CD8-positive, alpha-beta memory T cell (primary cell): ENCODE data around the gene FTCDNL1. TPM values are rescaled to one million over a fixed set of nuclear protein-coding genes. Genes with fewer than 3 reads are reported as not detected.

ENCODE experiments used
- CTCF ChIA-PET: fragments of 350-600 bp; sonication (Branson Sonifier 250); formaldehyde crosslinking; loops from one replicate; lab custom pipeline; 2021; ENCODE audit warnings: antibody characterized with exemption; lab: Charles Lee
- POLR2A ChIA-PET: fragments of 350-600 bp; sonication (Branson Sonifier 250); formaldehyde crosslinking; loops from one replicate; lab custom pipeline; 2021; ENCODE audit warnings: antibody characterized with exemption; lab: Charles Lee
- DNase-seq, 5 donors: peaks; one replicate each; pipeline versions ENCODE4 v3.0.0 to v3.0.0-alpha.2; 2020 to 2022; ENCODE audit warnings: mixed read lengths in 1 of 5
- H3K27ac ChIP-seq: one replicate; pipeline ENCODE4 v1.7.0; 2013; ENCODE audit warnings: low read depth, mild to moderate bottlenecking, low read length, moderate library complexity
- H3K27me3 ChIP-seq: 2 replicates; pipeline ENCODE4 v1.7.0; 2013; ENCODE audit warnings: low read length, mild to moderate bottlenecking; ENCODE audit not compliant: insufficient read depth, poor library complexity, severe bottlenecking
- H3K36me3 ChIP-seq: 2 replicates; pipeline ENCODE4 v1.7.0; 2013; ENCODE audit warnings: mild to moderate bottlenecking, low read length, moderate library complexity; ENCODE audit not compliant: insufficient read depth
- H3K4me1 ChIP-seq: 2 replicates; pipeline ENCODE4 v1.7.0; 2013; ENCODE audit warnings: mild to moderate bottlenecking, low read length, moderate library complexity; ENCODE audit not compliant: insufficient read depth
- H3K4me3 ChIP-seq: 2 replicates; pipeline ENCODE4 v1.7.0; 2013; ENCODE audit warnings: mild to moderate bottlenecking, low read length
- H3K9me3 ChIP-seq: 2 replicates; pipeline ENCODE4 v1.7.0; 2013; ENCODE audit warnings: mild to moderate bottlenecking, low read length
- H3K27ac Mint-ChIP-seq, 8 donors: one replicate each; pipeline ENCODE4 v1.8.0; 2020 to 2021; ENCODE audit warnings: mixed read lengths in 8 of 8, mild to moderate bottlenecking in 6 of 8, inconsistent platforms in 3 of 8, moderate library complexity in 3 of 8
- H3K27me3 Mint-ChIP-seq, 2 donors: one replicate each; pipeline ENCODE4 v1.8.0; 2020 to 2021; ENCODE audit warnings: mixed read lengths in 2 of 2, mild to moderate bottlenecking in 1 of 2, moderate library complexity in 1 of 2
- H3K36me3 Mint-ChIP-seq, 3 donors: one replicate each; pipeline ENCODE4 v1.8.0; 2020 to 2021; ENCODE audit warnings: mixed read lengths in 3 of 3, inconsistent platforms in 1 of 3, mild to moderate bottlenecking in 1 of 3
- H3K4me1 Mint-ChIP-seq, 3 donors: one replicate each; pipeline ENCODE4 v1.8.0; 2020 to 2021; ENCODE audit warnings: mixed read lengths in 3 of 3, inconsistent platforms in 1 of 3, mild to moderate bottlenecking in 1 of 3
- H3K4me3 Mint-ChIP-seq, 7 donors: one replicate each; pipeline ENCODE4 v1.8.0; 2020 to 2021; ENCODE audit warnings: mixed read lengths in 7 of 7, mild to moderate bottlenecking in 6 of 7, moderate library complexity in 4 of 7, inconsistent platforms in 2 of 7
- H3K9me3 Mint-ChIP-seq, 5 donors: one replicate each; pipeline ENCODE4 v1.8.0; 2020 to 2022; ENCODE audit warnings: mixed read lengths in 5 of 5, mild to moderate bottlenecking in 3 of 5, moderate library complexity in 2 of 5, inconsistent platforms in 1 of 5
- polyA plus RNA-seq: library from polyadenylated mRNA; unstranded; fragments of 300-500 nt; fragmentation: Illumina TruSeq; gene quantifications from one replicate; pipeline ENCODE4 v1.2.3, GENCODE V29; 2021
- total RNA-seq, 2 experiments: library from RNA; stranded (reverse); gene quantifications; one replicate each; pipeline ENCODE4 v1.2.3, GENCODE V29; 2021

FTCDNL1 gene
- total and polyA plus RNA-seq, 3 experiments from 2014 or later, result 1.4 to 5.2 (median 3.8) TPM

DNA sequence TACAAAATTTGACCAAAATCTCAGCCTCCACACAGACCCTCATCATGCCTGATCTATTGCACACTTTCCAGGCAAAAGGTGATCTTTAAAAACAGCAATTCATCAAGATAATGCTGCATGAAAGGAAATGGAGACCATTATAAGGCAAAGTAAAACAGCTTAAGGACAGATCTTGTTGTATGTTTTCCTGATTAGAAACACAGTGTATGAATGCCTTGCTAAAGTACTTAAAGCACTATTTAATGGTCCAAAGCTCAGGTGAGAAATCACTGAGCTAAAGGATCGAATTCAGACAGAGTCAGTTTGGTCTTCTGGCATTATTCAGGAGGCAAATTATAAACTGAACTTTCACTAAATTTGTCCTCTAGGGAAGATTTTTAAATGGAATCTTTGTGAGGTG lies 18.7 kb upstream of the FTCDNL1 start:
- Mint-ChIP-seq H3K4me3 (no peak overlapping the region), H3K4me1 (no peaks in the 10 kb centered on the region), H3K9me3 (peaks cover 7 to 10% (median 10%) of the 10 kb centered on the region in 5 donors), H3K36me3 (peaks cover 0 to 9% (median 0%) of the 10 kb centered on the region in 3 donors), H3K27me3 (peaks cover 6 to 45% of the 10 kb centered on the region in 2 donors), H3K27ac (no peak overlapping the region)
- Histone ChIP-seq H3K36me3 (no peaks in the 10 kb centered on the region), H3K27me3 (no peaks in the 10 kb centered on the region), H3K4me1 (no peaks in the 10 kb centered on the region), H3K27ac (no peak overlapping the region), H3K4me3 (no peak overlapping the region), H3K9me3 (no peaks in the 10 kb centered on the region)
- ChIA-PET POLR2A (no interaction called here), CTCF (no interaction called here)
- no peak for DNase-seq

- H3K27ac ChIP-seq, result no peak overlapping the region
- H3K9me3 ChIP-seq, result no peaks in the 10 kb centered on the region
- no peak overlapping the region for H3K4me3 Mint-ChIP-seq
- H3K9me3 Mint-ChIP-seq, result peaks cover 3 to 5% (median 5%) of the 10 kb centered on the region in 5 donors
- ChIA-PET POLR2A (no interaction called here), CTCF (no interaction called here)
- no peak overlapping the region for H3K27ac Mint-ChIP-seq
- H3K27me3 Mint-ChIP-seq, result peaks cover 6 to 40% of the 10 kb centered on the region in 2 donors
- no peak for DNase-seq
- H3K36me3 Mint-ChIP-seq, result peaks cover 0 to 4% (median 0%) of the 10 kb centered on the region in 3 donors
- no peaks in the 10 kb centered on the region for H3K36me3 ChIP-seq
- no peaks in the 10 kb centered on the region for H3K27me3 ChIP-seq
- no peaks in the 10 kb centered on the region for H3K4me1 Mint-ChIP-seq
- no peak overlapping the region for H3K4me3 ChIP-seq
- no peaks in the 10 kb centered on the region for H3K4me1 ChIP-seq
Measured at GRCh38 chr2:199869227-199869541, 18.2 kb upstream of the FTCDNL1 start.

DNA sequence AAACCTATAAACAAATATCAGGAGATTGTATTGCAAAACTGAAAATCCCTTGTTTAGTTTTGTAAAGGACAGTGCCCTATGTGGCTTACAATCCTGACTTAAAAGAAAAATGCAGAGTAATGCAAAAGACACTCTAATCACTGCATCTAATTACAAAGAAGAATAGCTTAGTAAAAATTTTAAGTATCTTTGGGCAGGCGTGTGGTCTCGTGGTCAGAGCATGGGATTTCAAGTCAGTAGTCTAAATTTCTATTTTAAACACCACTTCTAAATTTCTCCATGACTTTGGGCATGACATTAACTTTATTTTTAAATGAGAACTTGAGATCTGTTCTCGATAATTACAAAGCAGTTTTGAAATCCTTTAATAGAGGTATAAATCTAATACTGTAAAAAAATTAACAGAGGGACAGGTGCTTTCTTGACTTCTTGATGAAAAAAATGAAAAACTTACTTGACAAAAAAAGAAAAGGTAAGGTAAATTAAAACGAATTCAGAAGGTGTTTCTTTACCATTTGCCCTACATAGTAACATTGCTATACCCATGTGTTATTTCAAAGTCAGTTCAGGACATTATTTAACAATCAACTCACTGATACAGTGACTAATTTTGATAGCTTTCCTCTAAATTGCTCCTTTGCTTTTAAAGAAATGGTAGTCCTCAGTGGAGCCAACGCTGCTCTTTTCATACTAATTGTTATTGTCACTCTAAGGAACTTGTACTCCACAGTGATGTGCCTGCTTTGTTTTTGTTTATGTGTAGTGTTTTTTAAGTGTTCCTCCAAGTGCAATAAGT lies 17.6 kb upstream of the FTCDNL1 start:
- no peak for DNase-seq
- H3K4me1 Mint-ChIP-seq, result no peaks in the 10 kb centered on the region
- POLR2A ChIA-PET, result interaction anchor here (0.6 kb wide), 1 partner anchor 37 kb away, joined by 3 read pairs; no protein-coding TSS in a partner anchor
- Histone ChIP-seq H3K27ac (no peak overlapping the region), H3K36me3 (no peaks in the 10 kb centered on the region), H3K4me3 (no peak overlapping the region), H3K27me3 (no peaks in the 10 kb centered on the region), H3K9me3 (no peaks in the 10 kb centered on the region), H3K4me1 (no peaks in the 10 kb centered on the region)
- no peaks in the 10 kb centered on the region for H3K36me3 Mint-ChIP-seq
- no peaks in the 10 kb centered on the region for H3K9me3 Mint-ChIP-seq
- peaks cover 3 to 40% of the 10 kb centered on the region in 2 donors for H3K27me3 Mint-ChIP-seq
- CTCF ChIA-PET, result no interaction called here
- no peak overlapping the region for H3K4me3 Mint-ChIP-seq
- H3K27ac Mint-ChIP-seq, result no peak overlapping the region

- DNase-seq, result no peak
- H3K36me3 Mint-ChIP-seq, result no peaks in the 10 kb centered on the region
- no peak overlapping the region for H3K4me3 Mint-ChIP-seq
- no peaks in the 10 kb centered on the region for H3K4me1 ChIP-seq
- no peaks in the 10 kb centered on the region for H3K27me3 ChIP-seq
- H3K9me3 Mint-ChIP-seq, result no peaks in the 10 kb centered on the region
- peaks cover 0 to 48% of the 10 kb centered on the region in 2 donors for H3K27me3 Mint-ChIP-seq
- ChIA-PET POLR2A (no interaction called here), CTCF (no interaction called here)
- H3K36me3 ChIP-seq, result no peaks in the 10 kb centered on the region
- no peak overlapping the region for H3K27ac Mint-ChIP-seq
- H3K4me3 ChIP-seq, result no peak overlapping the region
- no peaks in the 10 kb centered on the region for H3K4me1 Mint-ChIP-seq
- H3K27ac ChIP-seq, result no peak overlapping the region
- H3K9me3 ChIP-seq, result no peaks in the 10 kb centered on the region
Measured at GRCh38 chr2:199865905-199866304, 14.9 kb upstream of the FTCDNL1 start.

- H3K4me3 Mint-ChIP-seq, result no peak overlapping the region
- no peaks in the 10 kb centered on the region for H3K36me3 Mint-ChIP-seq
- Histone ChIP-seq H3K4me3 (no peak overlapping the region), H3K36me3 (no peaks in the 10 kb centered on the region), H3K4me1 (no peaks in the 10 kb centered on the region), H3K27me3 (no peaks in the 10 kb centered on the region), H3K9me3 (no peaks in the 10 kb centered on the region), H3K27ac (no peak overlapping the region)
- no peak overlapping the region for H3K27ac Mint-ChIP-seq
- H3K9me3 Mint-ChIP-seq, result no peaks in the 10 kb centered on the region
- peaks cover 0 to 47% of the 10 kb centered on the region in 2 donors for H3K27me3 Mint-ChIP-seq
- ChIA-PET CTCF (interaction anchor here (1.3 to 1.7 kb wide), 2 partner anchors 10 to 13 kb away, joined by 3 to 4 read pairs; no protein-coding TSS in a partner anchor), POLR2A (no interaction called here)
- no peaks in the 10 kb centered on the region for H3K4me1 Mint-ChIP-seq
- DNase-seq, result no peak
Measured at GRCh38 chr2:199862788-199863187, 11.8 kb upstream of the FTCDNL1 start.

GRCh38 chr2:199861132-199861774 lies 10.3 kb upstream of the FTCDNL1 start:
- H3K4me1 ChIP-seq, result no peaks in the 10 kb centered on the region
- H3K4me3 ChIP-seq, result no peak overlapping the region
- H3K27me3 ChIP-seq, result no peaks in the 10 kb centered on the region
- Mint-ChIP-seq H3K9me3 (no peaks in the 10 kb centered on the region), H3K4me1 (no peaks in the 10 kb centered on the region), H3K36me3 (no peaks in the 10 kb centered on the region), H3K27ac (no peak overlapping the region), H3K27me3 (peaks cover 9 to 48% of the 10 kb centered on the region in 2 donors), H3K4me3 (no peak overlapping the region)
- ChIA-PET POLR2A (no interaction called here), CTCF (interaction anchor here (1.2 to 1.6 kb wide), 3 partner anchors 9 to 16 kb away, joined by 3 to 4 read pairs (median 3); no protein-coding TSS in a partner anchor)
- H3K9me3 ChIP-seq, result no peaks in the 10 kb centered on the region
- no peak overlapping the region for H3K27ac ChIP-seq
- no peak for DNase-seq
- H3K36me3 ChIP-seq, result no peaks in the 10 kb centered on the region

DNA sequence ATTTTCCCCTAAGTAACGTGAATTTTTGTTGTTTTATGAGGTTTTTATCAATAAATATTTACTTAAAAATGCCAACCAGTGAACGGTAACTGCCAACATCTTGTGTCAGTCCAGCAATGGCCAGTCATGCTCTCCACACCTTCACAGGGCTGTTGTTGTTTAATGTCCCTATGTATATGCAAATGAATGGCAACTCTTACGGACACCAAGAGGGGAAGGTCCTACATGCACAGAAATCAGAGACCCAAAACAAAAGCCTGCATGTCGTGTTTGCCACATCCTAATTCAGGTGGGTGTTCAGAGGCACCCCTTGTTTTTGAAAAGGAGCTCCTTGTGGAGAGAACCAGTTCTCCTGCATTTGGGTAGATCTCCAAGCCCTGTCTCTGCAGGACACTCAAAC lies 4.8 kb upstream of the FTCDNL1 start:
- CTCF ChIA-PET, result interaction anchor here (1.1 to 1.6 kb wide), 2 partner anchors 10 to 17 kb away, joined by 4 read pairs; no protein-coding TSS in a partner anchor
- no peaks in the 10 kb centered on the region for H3K36me3 ChIP-seq
- H3K27me3 ChIP-seq, result no peaks in the 10 kb centered on the region
- Mint-ChIP-seq H3K4me1 (peaks cover 4 to 6% (median 5%) of the 10 kb centered on the region in 3 donors), H3K9me3 (no peaks in the 10 kb centered on the region), H3K4me3 (no peak overlapping the region), H3K27me3 (peaks cover 11 to 23% of the 10 kb centered on the region in 2 donors), H3K36me3 (peaks cover 0 to 3% (median 0%) of the 10 kb centered on the region in 3 donors), H3K27ac (no peak overlapping the region)
- H3K4me3 ChIP-seq, result no peak overlapping the region
- H3K9me3 ChIP-seq, result no peaks in the 10 kb centered on the region
- H3K27ac ChIP-seq, result no peak overlapping the region
- peaks cover 4% of the 10 kb centered on the region for H3K4me1 ChIP-seq
- POLR2A ChIA-PET, result no interaction called here
- DNase-seq, result no peak

GRCh38 chr2:199851883-199852282 lies 891 bp upstream of the FTCDNL1 start:
- Mint-ChIP-seq H3K4me3 (no peak overlapping the region), H3K27me3 (peaks cover 3 to 7% of the 10 kb centered on the region in 2 donors), H3K36me3 (peaks cover 0 to 3% (median 0%) of the 10 kb centered on the region in 3 donors), H3K9me3 (no peaks in the 10 kb centered on the region), H3K4me1 (peaks cover 4 to 13% (median 12%) of the 10 kb centered on the region in 3 donors), H3K27ac (no peak overlapping the region)
- H3K4me3 ChIP-seq, result no peak overlapping the region
- H3K27me3 ChIP-seq, result no peaks in the 10 kb centered on the region
- ChIA-PET CTCF (interaction anchor here (1.0 kb wide), 2 partner anchors 9 to 15 kb away, joined by 4 read pairs; no protein-coding TSS in a partner anchor), POLR2A (no interaction called here)
- no peaks in the 10 kb centered on the region for H3K9me3 ChIP-seq
- H3K4me1 ChIP-seq, result peaks cover 4% of the 10 kb centered on the region
- no peak for DNase-seq
- no peak overlapping the region for H3K27ac ChIP-seq
- no peaks in the 10 kb centered on the region for H3K36me3 ChIP-seq
